ENCODE measurements around the gene SUPT3H.

DNA sequence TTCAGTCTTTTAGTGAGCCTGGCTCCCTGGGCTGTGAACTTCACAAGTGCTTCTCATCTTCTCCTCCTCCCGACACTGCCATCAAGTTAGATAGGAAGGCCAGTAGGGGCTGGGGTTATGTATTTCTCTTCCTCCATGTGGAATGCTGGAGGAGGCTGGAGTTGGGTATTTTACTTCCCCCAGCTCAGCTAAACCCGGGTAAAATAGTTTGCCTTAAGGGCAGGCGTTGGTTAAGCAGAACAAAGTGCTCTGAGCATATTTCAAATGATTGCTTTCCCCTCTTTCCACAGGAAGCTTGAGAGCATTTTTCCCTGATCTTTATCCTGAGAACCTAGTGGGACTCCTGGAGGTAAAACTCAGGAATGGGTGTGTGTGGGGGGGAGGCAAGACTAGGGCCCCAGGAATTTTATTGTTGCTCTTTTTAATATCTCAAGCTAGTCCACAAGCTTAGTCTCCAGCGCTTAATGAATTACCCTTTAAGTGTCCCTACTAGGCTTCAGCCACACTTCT is 16.9 kb upstream of the SUPT3H start:
- TF ChIP-seq TCF12 (IDR thresholded peaks at IDR 0.05; ENCODE audit: low read depth, low read length) (no peak), EP300 (IDR thresholded peaks at IDR 0.05; ENCODE audit: borderline replicate concordance in 1 of 2, low read depth in 2 of 2, low read length in 2 of 2) (no peak), CEBPB (IDR thresholded peaks at IDR 0.05; ENCODE audit: low read depth, low read length) (no peak), SP1 (IDR thresholded peaks at IDR 0.05; ENCODE audit: low read depth, low read length) (no peak), NRF1 (IDR thresholded peaks at IDR 0.05; ENCODE audit: low read depth, low read length) (no peak), POLR2AphosphoS5 (IDR thresholded peaks at IDR 0.05; ENCODE audit: low read depth, low read length) (no peak)
- TF ChIP-seq, protein P1, sequence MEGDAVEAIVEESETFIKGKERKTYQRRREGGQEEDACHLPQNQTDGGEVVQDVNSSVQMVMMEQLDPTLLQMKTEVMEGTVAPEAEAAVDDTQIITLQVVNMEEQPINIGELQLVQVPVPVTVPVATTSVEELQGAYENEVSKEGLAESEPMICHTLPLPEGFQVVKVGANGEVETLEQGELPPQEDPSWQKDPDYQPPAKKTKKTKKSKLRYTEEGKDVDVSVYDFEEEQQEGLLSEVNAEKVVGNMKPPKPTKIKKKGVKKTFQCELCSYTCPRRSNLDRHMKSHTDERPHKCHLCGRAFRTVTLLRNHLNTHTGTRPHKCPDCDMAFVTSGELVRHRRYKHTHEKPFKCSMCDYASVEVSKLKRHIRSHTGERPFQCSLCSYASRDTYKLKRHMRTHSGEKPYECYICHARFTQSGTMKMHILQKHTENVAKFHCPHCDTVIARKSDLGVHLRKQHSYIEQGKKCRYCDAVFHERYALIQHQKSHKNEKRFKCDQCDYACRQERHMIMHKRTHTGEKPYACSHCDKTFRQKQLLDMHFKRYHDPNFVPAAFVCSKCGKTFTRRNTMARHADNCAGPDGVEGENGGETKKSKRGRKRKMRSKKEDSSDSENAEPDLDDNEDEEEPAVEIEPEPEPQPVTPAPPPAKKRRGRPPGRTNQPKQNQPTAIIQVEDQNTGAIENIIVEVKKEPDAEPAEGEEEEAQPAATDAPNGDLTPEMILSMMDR (IDR thresholded peaks at IDR 0.05; ENCODE audit: control extremely low read depth in 1 of 3, insufficient read depth in 1 of 3, low read depth in 1 of 3, low read length in 3 of 3): no peak
- TF ChIP-seq, protein P2, sequence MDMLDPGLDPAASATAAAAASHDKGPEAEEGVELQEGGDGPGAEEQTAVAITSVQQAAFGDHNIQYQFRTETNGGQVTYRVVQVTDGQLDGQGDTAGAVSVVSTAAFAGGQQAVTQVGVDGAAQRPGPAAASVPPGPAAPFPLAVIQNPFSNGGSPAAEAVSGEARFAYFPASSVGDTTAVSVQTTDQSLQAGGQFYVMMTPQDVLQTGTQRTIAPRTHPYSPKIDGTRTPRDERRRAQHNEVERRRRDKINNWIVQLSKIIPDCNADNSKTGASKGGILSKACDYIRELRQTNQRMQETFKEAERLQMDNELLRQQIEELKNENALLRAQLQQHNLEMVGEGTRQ (IDR thresholded peaks at IDR 0.05; ENCODE audit: low read length): no peak
- TF ChIP-seq, protein P3, sequence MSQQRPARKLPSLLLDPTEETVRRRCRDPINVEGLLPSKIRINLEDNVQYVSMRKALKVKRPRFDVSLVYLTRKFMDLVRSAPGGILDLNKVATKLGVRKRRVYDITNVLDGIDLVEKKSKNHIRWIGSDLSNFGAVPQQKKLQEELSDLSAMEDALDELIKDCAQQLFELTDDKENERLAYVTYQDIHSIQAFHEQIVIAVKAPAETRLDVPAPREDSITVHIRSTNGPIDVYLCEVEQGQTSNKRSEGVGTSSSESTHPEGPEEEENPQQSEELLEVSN (IDR thresholded peaks at IDR 0.05): no peak
